Retinal pigment epithelial cell (primary cell): ENCODE results near the gene DRC7.

ENCODE experiments used
- DNase-seq: peaks from one replicate; pipeline ENCODE4 v3.0.0-alpha.2; 2010; ENCODE audit warnings: low read depth
- H3K4me3 ChIP-seq: 2 replicates; pipeline ENCODE4 v1.5.1; 2011; ENCODE audit warnings: mild to moderate bottlenecking, low read length, control low read depth, moderate library complexity
- TF ChIP-seq, protein P1 (sequence below): conservative IDR thresholded peaks from 2 replicates; pipeline ENCODE4 v1.5.1; 2011; ENCODE audit warnings: low read depth, low read length, control low read depth, inconsistent platforms

DRC7 gene

GRCh38 chr16:57721356-57722209 lies 27.0 kb downstream of the DRC7 start:
- TF ChIP-seq, protein P1, sequence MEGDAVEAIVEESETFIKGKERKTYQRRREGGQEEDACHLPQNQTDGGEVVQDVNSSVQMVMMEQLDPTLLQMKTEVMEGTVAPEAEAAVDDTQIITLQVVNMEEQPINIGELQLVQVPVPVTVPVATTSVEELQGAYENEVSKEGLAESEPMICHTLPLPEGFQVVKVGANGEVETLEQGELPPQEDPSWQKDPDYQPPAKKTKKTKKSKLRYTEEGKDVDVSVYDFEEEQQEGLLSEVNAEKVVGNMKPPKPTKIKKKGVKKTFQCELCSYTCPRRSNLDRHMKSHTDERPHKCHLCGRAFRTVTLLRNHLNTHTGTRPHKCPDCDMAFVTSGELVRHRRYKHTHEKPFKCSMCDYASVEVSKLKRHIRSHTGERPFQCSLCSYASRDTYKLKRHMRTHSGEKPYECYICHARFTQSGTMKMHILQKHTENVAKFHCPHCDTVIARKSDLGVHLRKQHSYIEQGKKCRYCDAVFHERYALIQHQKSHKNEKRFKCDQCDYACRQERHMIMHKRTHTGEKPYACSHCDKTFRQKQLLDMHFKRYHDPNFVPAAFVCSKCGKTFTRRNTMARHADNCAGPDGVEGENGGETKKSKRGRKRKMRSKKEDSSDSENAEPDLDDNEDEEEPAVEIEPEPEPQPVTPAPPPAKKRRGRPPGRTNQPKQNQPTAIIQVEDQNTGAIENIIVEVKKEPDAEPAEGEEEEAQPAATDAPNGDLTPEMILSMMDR, result no peak
- no peak overlapping the region for H3K4me3 ChIP-seq
- no peak for DNase-seq

DNA sequence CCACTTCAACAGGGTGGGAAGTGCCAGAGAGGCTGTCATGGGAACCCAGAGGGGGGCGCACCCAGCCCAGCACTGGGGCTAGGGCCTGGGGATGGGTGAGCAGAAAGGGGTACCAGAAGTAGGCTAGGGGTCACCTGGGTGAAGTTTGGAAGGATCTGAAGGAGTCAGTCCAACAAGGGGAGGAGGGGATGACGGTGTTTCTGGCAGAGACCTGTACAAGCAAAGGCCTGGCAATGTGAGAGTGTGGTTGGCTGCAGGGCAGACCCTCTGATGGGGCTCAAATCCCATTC lies 27.5 kb downstream of the DRC7 start:
- TF ChIP-seq, protein P1, result no peak
- DNase-seq, result no peak
- H3K4me3 ChIP-seq, result no peak overlapping the region

DNA sequence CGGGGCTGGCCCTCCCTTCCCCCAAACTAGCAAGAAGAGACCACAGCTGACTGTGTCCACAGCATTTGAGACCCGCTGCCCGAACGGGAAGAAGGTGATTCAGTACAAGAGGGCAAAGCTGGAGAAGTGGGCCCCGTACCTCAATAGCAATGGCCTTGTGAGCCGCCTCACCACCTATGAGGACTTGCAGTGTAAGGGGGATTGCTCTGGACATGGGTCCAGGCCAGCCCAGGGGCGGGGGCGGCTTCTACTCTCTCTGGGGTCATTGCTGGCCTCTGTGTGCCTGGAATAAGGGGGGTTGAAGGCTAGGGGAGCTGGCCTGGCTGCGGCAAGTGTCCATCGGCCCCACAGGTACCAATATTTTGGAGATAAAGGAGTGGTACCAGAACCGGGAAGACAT lies 28.0 kb downstream of the DRC7 start:
- DNase-seq, result no peak
- no peak overlapping the region for H3K4me3 ChIP-seq
- TF ChIP-seq, protein P1, result no peak

- H3K4me3 ChIP-seq, result no peak overlapping the region
- TF ChIP-seq, protein P1, result peak; percentile 35
- DNase-seq, result no peak
Observed at GRCh38 chr16:57723170-57723569, 28.6 kb downstream of the DRC7 start.

DNA sequence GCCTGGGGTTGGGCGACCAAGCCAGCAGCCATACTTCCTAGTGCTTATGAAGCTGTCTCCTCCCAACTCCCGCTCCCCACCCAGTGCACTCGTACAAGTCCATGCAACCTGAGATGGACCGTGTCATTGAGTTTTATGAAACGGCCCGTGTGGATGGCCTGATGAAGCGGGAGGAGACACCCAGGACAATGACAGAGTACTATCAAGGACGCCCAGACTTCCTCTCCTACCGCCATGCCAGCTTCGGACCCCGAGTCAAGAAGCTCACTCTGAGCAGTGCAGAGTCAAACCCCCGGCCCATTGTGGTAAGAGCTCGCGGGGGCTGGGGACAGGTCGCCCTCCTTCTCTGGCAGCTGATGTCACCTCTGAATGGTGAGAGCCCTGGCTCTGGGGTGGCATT lies 29.9 kb downstream of the DRC7 start:
- H3K4me3 ChIP-seq, result no peak overlapping the region
- DNase-seq, result no peak
- TF ChIP-seq, protein P1, result no peak

- no peak for DNase-seq
- TF ChIP-seq, protein P1, result no peak
- H3K4me3 ChIP-seq, result no peak overlapping the region
Observed at GRCh38 chr16:57725151-57725550, 30.5 kb downstream of the DRC7 start.

- DNase-seq, result no peak
- no peak overlapping the region for H3K4me3 ChIP-seq
- TF ChIP-seq, protein P1, result no peak
Observed at GRCh38 chr16:57725554-57725953, 30.9 kb downstream of the DRC7 start.
